Endothelial cell of umbilical vein (primary cell): ENCODE results near the gene ZNF585A. TPM values are rescaled to one million over a fixed set of nuclear protein-coding genes. Genes with fewer than 3 reads are reported as not detected.

Experiments used
- BruUV-seq: library from RNA; stranded (reverse); fragments of 400-500 nt; replicated peaks from 2 replicates; lab custom pipeline; 2021; lab: Mats Ljungman, UMichigan
- CTCF ChIA-PET: fragments of 300-600, 350-600 bp; sonication (Branson Sonifier 250); formaldehyde crosslinking; loops from one replicate; lab custom pipeline; 2021; ENCODE audit warnings: antibody characterized with exemption, inconsistent platforms; lab: Charles Lee
- POLR2A ChIA-PET: fragments of 300-600, 350-600 bp; sonication (Branson Sonifier 250); formaldehyde crosslinking; loops from one replicate; lab custom pipeline; 2021; ENCODE audit warnings: antibody characterized with exemption, inconsistent platforms; lab: Charles Lee
- DNase-seq: peaks from one replicate; pipeline ENCODE4 v3.0.0-alpha.2; 2011; ENCODE audit warnings: low read depth, low spot score
- FAIRE-seq: peaks from 2 replicates; lab custom pipeline; 2011; peaks lifted over from hg19 to GRCh38; lab: Jason Lieb, UNC
- H2AFZ ChIP-seq: 2 replicates; pipeline ENCODE4 v1.6.0; 2012; ENCODE audit warnings: low read depth, low read length, control low read depth, inconsistent platforms
- H3K27ac ChIP-seq: 2 replicates; pipeline ENCODE4 v1.5.1; 2011; ENCODE audit warnings: low read depth, mild to moderate bottlenecking, control low read depth, low read length, moderate library complexity; ENCODE audit not compliant: insufficient read depth
- H3K27me3 ChIP-seq, 2 experiments: 2 replicates each; pipeline versions ENCODE4 v1.6.0 to v1.6.1; 2011; ENCODE audit warnings: low read length in 2 of 2, mixed read lengths in 1 of 2; ENCODE audit not compliant: control insufficient read depth in 2 of 2, insufficient read depth in 2 of 2
- H3K36me3 ChIP-seq, 2 experiments: 2 replicates in 1 of 2; 3 replicates in 1 of 2; pipeline ENCODE4 v1.5.1; 2011; ENCODE audit warnings: low read length in 2 of 2, mild to moderate bottlenecking in 1 of 2, moderate library complexity in 1 of 2; ENCODE audit not compliant: control insufficient read depth in 2 of 2, insufficient read depth in 2 of 2; ENCODE audit errors: extremely low read depth in 1 of 2
- H3K4me1 ChIP-seq: 3 replicates; pipeline ENCODE4 v1.5.1; 2011; ENCODE audit warnings: mild to moderate bottlenecking, low read length; ENCODE audit not compliant: control insufficient read depth, insufficient read depth; ENCODE audit errors: extremely low read depth
- H3K4me2 ChIP-seq: 2 replicates; pipeline ENCODE4 v1.6.1; 2011; ENCODE audit warnings: low read length, control low read depth, mixed read lengths; ENCODE audit not compliant: insufficient read depth
- H3K4me3 ChIP-seq, 3 experiments: fragments of 200-600 bp in 1 of 3; sonication (generic), shearing (Covaris generic) in 1 of 3; replicated peaks in 1 of 3; 2 replicates each; pipeline ENCODE4 v1.5.1; 2011 to 2016; ENCODE audit warnings: control low read depth in 3 of 3, low read length in 3 of 3, mild to moderate bottlenecking in 2 of 3, inconsistent platforms in 1 of 3, low read depth in 1 of 3, moderate library complexity in 1 of 3; ENCODE audit not compliant: insufficient read depth in 1 of 3
- H3K79me2 ChIP-seq: 2 replicates; pipeline ENCODE4 v1.6.0; 2012; ENCODE audit warnings: low read length, inconsistent platforms; ENCODE audit not compliant: control insufficient read depth, insufficient read depth
- H3K9ac ChIP-seq: replicated peaks from 2 replicates; pipeline ENCODE3; 2011; ENCODE audit warnings: low read length, control low read depth; ENCODE audit not compliant: insufficient read depth; ENCODE audit errors: extremely low read depth
- H3K9me1 ChIP-seq: replicated peaks from 3 replicates; pipeline ENCODE4 v1.6.0; 2011; ENCODE audit warnings: mild to moderate bottlenecking, low read length; ENCODE audit not compliant: control insufficient read depth, insufficient read depth; ENCODE audit errors: extremely low read depth
- H3K9me3 ChIP-seq: replicated peaks from 2 replicates; pipeline ENCODE4 v1.5.1; 2012; ENCODE audit warnings: low read length, inconsistent platforms; ENCODE audit not compliant: control insufficient read depth, insufficient read depth
- H4K20me1 ChIP-seq: replicated peaks from 2 replicates; pipeline ENCODE3; 2011; ENCODE audit warnings: mild to moderate bottlenecking, low read length; ENCODE audit not compliant: control insufficient read depth, insufficient read depth; ENCODE audit errors: extremely low read depth
- CTCF ChIP-seq, 2 donors: IDR thresholded peaks; 1 replicate in 1 of 2; 2 replicates in 1 of 2; pipeline ENCODE4 v1.5.1; 2011; ENCODE audit warnings: low read length in 2 of 2, mild to moderate bottlenecking in 2 of 2, moderate library complexity in 2 of 2, control low read depth in 1 of 2, inconsistent platforms in 1 of 2, low read depth in 1 of 2; ENCODE audit not compliant: insufficient read depth in 1 of 2; ENCODE audit errors: extremely low read depth in 1 of 2
- EZH2 ChIP-seq: IDR thresholded peaks from 2 replicates; pipeline ENCODE4 v1.6.1; 2012; ENCODE audit warnings: borderline replicate concordance, low read depth, mild to moderate bottlenecking, moderate library complexity, low read length, inconsistent platforms; ENCODE audit not compliant: severe bottlenecking
- FOS ChIP-seq: IDR thresholded peaks from 2 replicates; pipeline ENCODE4 v1.6.1; 2011; ENCODE audit warnings: mild to moderate bottlenecking, low read length, moderate library complexity, borderline replicate concordance; ENCODE audit not compliant: insufficient read depth
- GATA2 ChIP-seq: IDR thresholded peaks from 2 replicates; pipeline ENCODE4 v1.7.0; 2011; ENCODE audit warnings: low read depth, mild to moderate bottlenecking, moderate library complexity, mixed read lengths, low read length; ENCODE audit not compliant: insufficient read length, insufficient read depth
- JUN ChIP-seq: IDR thresholded peaks from 2 replicates; pipeline ENCODE4 v1.6.1; 2011; ENCODE audit warnings: borderline replicate concordance, low read depth; ENCODE audit not compliant: insufficient read length, insufficient read depth
- MAX ChIP-seq: IDR thresholded peaks from 2 replicates; pipeline ENCODE4 v1.6.1; 2011; ENCODE audit not compliant: insufficient read depth, insufficient read length
- MYC ChIP-seq: IDR thresholded peaks from one replicate; pipeline ENCODE4 v1.6.1; 2011; ENCODE audit warnings: mild to moderate bottlenecking, low read depth, low read length
- POLR2A ChIP-seq: IDR thresholded peaks from 2 replicates; pipeline ENCODE4 v1.6.1; 2012; ENCODE audit warnings: low read depth, mild to moderate bottlenecking, control low read depth, low read length
- POLR2AphosphoS5 ChIP-seq: IDR thresholded peaks from 2 replicates; pipeline ENCODE4 v1.6.1; 2012; ENCODE audit warnings: low read depth, mild to moderate bottlenecking, control low read depth, low read length, moderate library complexity; ENCODE audit not compliant: insufficient read depth
- dilution Hi-C: fragments of 300-500 bp; cut with MboI; formaldehyde crosslinking; loops from one replicate; pipeline ENCODE4 v1.15.0; 2019; ENCODE audit warnings: low sequenced_read_pairs; ENCODE audit not compliant: extremely low pct_ligation_motif_present
- intact Hi-C: fragments of 100-400 bp; cut with micrococcal nuclease; formaldehyde crosslinking; loops from one replicate; pipeline ENCODE4 v1.10.0; 2022
- polyA plus RNA-seq, 4 experiments: library from polyadenylated mRNA; depleted of rRNA in 3 of 4; stranded (reverse) in 3 of 4; unstranded in 1 of 4; fragments of >200 nt; gene quantifications; 2 replicates each; pipeline versions ENCODE4 v1.2.1 to v1.2.3, GENCODE V29; 2011 to 2012; ENCODE audit warnings: missing spikeins in 1 of 4
- total RNA-seq: library from RNA; stranded (reverse); gene quantifications from 2 replicates; pipeline ENCODE4 v1.2.3, GENCODE V29; 2021

The ZNF585A gene
- total and polyA plus RNA-seq, 2 donors (not counting 3 experiments of a cell fraction or from before 2014, with no cell fraction given) = 4.7 to 6.0 TPM

- ChIA-PET POLR2A (no interaction called here), CTCF (no interaction called here)
- Histone ChIP-seq H3K9me3 (peaks cover 34% of the 10 kb centered on the region), H3K4me2 (no peak overlapping the region), H3K9ac (no peak overlapping the region), H3K4me3 (no peak overlapping the region), H3K27me3 (no peaks in the 10 kb centered on the region), H3K27ac (no peak overlapping the region), H3K36me3 (peaks cover 0 to 2% of the 10 kb centered on the region in 2 experiments), H3K79me2 (no peaks in the 10 kb centered on the region), H3K4me1 (no peaks in the 10 kb centered on the region), H4K20me1 (no peaks in the 10 kb centered on the region), H2AFZ (no peak overlapping the region), H3K9me1 (no peaks in the 10 kb centered on the region)
- dilution Hi-C loops (no loop called here), intact Hi-C loops (no loop called here)
- DNase-seq (no peak), FAIRE-seq (no peak)
- TF ChIP-seq POLR2AphosphoS5 = no peak
- no peak for TF ChIP-seq MYC
- no peak for TF ChIP-seq FOS
- TF ChIP-seq JUN = no peak
- TF ChIP-seq EZH2 = no peak
- TF ChIP-seq MAX = no peak
- no peak for TF ChIP-seq CTCF (IDR thresholded peaks at IDR 0.05; ENCODE audit: extremely low read depth in 1 of 2, insufficient read depth in 1 of 2, low read depth in 1 of 2, low read length in 2 of 2)
- TF ChIP-seq GATA2 = no peak
- no peak for TF ChIP-seq POLR2A
- BruUV-seq = no TSS peak
These were observed 43.7 kb downstream of the ZNF585A start for GRCh38 chr19:37128821-37129177.
